RWPE1 (cell line): ENCODE measurements around the gene GP2.

Source experiments
- CTCF ChIA-PET: fragments of 350-600 bp; sonication (Branson Sonifier 250); formaldehyde crosslinking; extraction: SDS; loops from one replicate; lab custom pipeline; 2021; lab: Yijun Ruan, JAX
- POLR2A ChIA-PET: fragments of 400-600 bp; formaldehyde crosslinking; extraction: SDS; loops from one replicate; lab custom pipeline; 2020; ENCODE audit warnings: antibody characterized with exemption; ENCODE audit not compliant: low non-redundant PET; lab: Yijun Ruan, JAX
- DNase-seq: peaks from one replicate; pipeline ENCODE4 v3.0.0; 2012; ENCODE audit warnings: low spot score
- H3K27ac ChIP-seq: fragments of 450-650 bp; 2 replicates; pipeline ENCODE4 v1.5.1; 2017
- TF ChIP-seq, protein P1 (sequence below): fragments of 450-650 bp; conservative IDR thresholded peaks from 2 replicates; pipeline ENCODE4 v1.5.1; 2017; ENCODE audit warnings: low read depth, mild to moderate bottlenecking

The GP2 gene

DNA sequence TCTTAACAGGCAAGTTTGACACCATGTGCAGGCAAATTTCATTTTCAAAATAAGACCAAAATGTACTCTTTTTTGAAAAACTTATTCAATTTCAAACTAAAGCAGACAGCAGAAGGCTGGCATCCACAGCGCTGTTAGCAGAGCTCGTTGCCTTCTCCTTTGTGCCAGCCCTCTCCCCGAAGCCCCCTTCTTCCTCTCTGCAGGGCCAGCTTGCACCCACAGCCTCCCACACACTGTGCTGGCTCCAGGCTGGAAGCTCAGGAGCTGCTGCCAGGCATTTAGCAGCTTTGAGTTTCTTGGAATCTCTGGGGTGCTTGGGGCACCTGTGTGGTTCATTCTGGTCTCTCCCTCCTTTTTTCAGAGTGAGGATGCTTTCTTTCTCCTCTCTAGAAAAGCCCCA is 37.7 kb downstream of the GP2 start:
- TF ChIP-seq, protein P1, sequence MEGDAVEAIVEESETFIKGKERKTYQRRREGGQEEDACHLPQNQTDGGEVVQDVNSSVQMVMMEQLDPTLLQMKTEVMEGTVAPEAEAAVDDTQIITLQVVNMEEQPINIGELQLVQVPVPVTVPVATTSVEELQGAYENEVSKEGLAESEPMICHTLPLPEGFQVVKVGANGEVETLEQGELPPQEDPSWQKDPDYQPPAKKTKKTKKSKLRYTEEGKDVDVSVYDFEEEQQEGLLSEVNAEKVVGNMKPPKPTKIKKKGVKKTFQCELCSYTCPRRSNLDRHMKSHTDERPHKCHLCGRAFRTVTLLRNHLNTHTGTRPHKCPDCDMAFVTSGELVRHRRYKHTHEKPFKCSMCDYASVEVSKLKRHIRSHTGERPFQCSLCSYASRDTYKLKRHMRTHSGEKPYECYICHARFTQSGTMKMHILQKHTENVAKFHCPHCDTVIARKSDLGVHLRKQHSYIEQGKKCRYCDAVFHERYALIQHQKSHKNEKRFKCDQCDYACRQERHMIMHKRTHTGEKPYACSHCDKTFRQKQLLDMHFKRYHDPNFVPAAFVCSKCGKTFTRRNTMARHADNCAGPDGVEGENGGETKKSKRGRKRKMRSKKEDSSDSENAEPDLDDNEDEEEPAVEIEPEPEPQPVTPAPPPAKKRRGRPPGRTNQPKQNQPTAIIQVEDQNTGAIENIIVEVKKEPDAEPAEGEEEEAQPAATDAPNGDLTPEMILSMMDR: no peak
- ChIA-PET POLR2A (no interaction called here), CTCF (interaction anchor here (0.7 to 2.3 kb wide), 2 partner anchors 11 to 240 kb away, joined by 3 to 6 read pairs; no protein-coding TSS in a partner anchor)
- no peak for DNase-seq
- no peak overlapping the region for H3K27ac ChIP-seq

DNA sequence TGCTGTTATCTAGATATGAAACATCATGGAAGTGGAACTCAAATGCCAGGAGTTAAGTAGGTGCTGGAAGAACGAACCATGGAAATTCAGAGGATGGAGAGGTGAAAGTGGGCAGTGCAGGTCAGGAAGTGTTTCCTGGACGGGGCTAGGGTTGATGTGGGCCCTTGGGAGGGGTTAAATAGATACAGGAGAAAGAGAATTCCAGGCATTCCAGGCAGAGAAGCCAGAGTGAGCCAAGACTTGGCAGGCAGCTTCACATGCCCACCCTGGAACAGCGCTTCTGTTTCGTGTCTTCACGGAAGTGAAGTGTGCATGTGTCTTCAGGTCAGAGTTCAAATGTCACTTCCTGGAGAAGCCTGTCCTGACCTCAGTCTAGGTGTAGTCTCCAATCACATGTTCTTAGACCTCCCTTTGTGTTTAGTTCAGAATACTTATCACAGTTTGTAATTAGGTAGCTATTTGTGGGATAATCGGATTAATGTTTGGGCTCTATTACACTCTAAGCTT is 41.3 kb downstream of the GP2 start:
- DNase-seq: no peak
- TF ChIP-seq, protein P1: no peak
- H3K27ac ChIP-seq: no peak overlapping the region
- CTCF ChIA-PET: no interaction called here
- POLR2A ChIA-PET: no interaction called here

DNA sequence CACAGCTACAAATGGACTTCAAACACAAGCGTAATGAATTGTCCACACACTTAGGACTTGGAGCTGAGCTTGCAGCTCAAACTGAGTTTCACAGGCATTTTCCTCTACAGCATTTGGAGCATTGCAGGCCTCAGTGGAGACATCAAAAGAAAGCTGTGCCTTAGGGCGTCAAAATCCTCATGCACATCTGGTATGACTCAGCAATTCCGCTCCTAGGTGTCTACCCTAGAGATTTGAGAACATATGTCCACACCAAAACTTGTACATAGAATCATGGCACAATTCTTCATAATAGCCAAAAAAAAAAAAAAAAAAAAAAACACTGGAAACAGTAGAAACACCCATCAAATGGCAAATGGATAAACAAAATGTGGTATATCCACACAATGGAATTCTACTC is 47.1 kb downstream of the GP2 start:
- no peak overlapping the region for H3K27ac ChIP-seq
- TF ChIP-seq, protein P1: no peak
- no peak for DNase-seq
- ChIA-PET CTCF (no interaction called here), POLR2A (no interaction called here)

DNA sequence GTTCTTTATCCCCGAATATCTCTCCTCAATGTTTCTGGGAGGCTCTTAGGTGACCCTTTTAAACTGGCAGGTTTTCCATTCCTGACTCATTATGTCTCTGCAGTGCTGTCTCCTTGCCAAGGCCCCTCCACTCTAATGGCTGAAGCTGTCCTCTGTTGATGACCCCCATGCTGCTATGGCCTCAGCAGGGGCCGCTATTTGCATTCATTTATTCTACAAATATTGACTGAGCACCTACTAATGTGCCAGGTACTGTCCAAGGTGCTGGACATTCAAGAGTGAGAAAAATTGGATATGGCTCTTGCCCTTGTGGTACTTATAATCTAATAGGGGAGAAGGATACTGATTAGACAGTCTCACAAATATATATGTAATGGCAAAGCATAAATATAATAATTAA is 55.4 kb downstream of the GP2 start:
- no peak for DNase-seq
- CTCF ChIA-PET: no interaction called here
- TF ChIP-seq, protein P1: no peak
- H3K27ac ChIP-seq: no peak overlapping the region
- POLR2A ChIA-PET: no interaction called here

DNA sequence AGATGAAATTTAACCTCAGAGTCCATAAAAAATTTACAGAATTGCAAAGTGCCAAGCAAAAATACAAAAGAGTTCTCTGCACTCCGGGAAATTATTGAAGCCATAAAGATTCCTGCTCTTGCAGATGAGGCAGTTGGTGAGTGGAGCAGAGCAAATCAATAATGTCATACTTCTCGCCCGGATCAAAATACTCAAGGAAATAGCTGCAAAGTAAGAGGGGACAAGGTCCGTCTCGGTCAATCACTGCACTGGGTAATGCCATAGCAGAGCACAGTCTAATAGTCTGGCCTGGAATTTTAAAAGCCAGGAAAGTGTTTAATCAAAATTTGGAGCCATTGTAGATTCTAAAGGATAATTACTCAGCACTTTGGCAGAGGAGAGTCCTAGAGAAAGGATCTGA is 58.9 kb downstream of the GP2 start:
- no peak for DNase-seq
- CTCF ChIA-PET: no interaction called here
- H3K27ac ChIP-seq: no peak overlapping the region
- POLR2A ChIA-PET: no interaction called here
- TF ChIP-seq, protein P1: no peak

DNA sequence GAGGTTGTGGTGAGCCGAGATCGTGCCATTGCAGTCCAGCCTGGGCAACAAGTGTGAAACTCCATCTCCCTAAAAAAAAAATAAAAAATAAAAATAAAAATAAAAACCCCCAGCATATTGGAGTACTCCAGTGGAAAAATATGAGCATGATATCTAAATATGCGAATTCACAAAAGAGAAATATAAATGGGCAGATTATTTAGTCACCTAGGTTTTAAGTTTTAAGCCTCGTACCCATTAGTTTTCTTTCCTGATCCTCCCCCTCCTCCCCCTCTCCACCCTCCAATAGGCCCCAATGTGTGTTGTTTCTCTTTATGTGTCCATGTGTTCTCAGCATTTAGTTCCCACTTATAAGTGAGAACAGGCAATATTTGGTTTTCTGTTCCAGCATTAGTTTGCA is 62.3 kb downstream of the GP2 start:
- CTCF ChIA-PET: no interaction called here
- H3K27ac ChIP-seq: no peak overlapping the region
- TF ChIP-seq, protein P1: no peak
- no peak for DNase-seq
- POLR2A ChIA-PET: no interaction called here
